Fibroblast of lung (primary cell): ENCODE data around the gene GJD3. TPM values are rescaled to one million over a fixed set of nuclear protein-coding genes. Genes with fewer than 3 reads are reported as not detected.
"Not testable (repeated sequence)": the region's sequence is repeated elsewhere in the genome, so short reads cannot be mapped to it uniquely, and the experiment has no call there.

Experiments used
- DNase-seq, 2 donors: peaks; one replicate each; pipeline versions ENCODE4 v3.0.0 to v3.0.0-alpha.2; 2010; ENCODE audit warnings: low read depth in 2 of 2
- H2AFZ ChIP-seq: 2 replicates; pipeline ENCODE4 v1.5.1; 2012; ENCODE audit warnings: low read length, control low read depth, inconsistent platforms
- H3K27ac ChIP-seq: 2 replicates; pipeline ENCODE4 v1.5.1; 2011; ENCODE audit warnings: low read length, control low read depth; ENCODE audit not compliant: insufficient read depth
- H3K27me3 ChIP-seq: 2 replicates; pipeline ENCODE4 v1.5.1; 2011; ENCODE audit warnings: mild to moderate bottlenecking, low read length; ENCODE audit not compliant: control insufficient read depth, insufficient read depth
- H3K36me3 ChIP-seq: 2 replicates; pipeline ENCODE4 v1.5.1; 2011; ENCODE audit warnings: low read length; ENCODE audit not compliant: control insufficient read depth, insufficient read depth
- H3K4me1 ChIP-seq: 2 replicates; pipeline ENCODE4 v1.5.1; 2011; ENCODE audit warnings: low read length; ENCODE audit not compliant: control insufficient read depth, insufficient read depth; ENCODE audit errors: extremely low read depth
- H3K4me2 ChIP-seq: 2 replicates; pipeline ENCODE4 v1.5.1; 2011; ENCODE audit warnings: low read length, control low read depth; ENCODE audit not compliant: insufficient read depth; ENCODE audit errors: extremely low read depth
- H3K4me3 ChIP-seq, 4 experiments: fragments of 200-600 bp in 1 of 4; sonication (generic) in 1 of 4; replicated peaks in 1 of 4; 2 replicates each; pipeline ENCODE4 v1.5.1; 2011 to 2016; ENCODE audit warnings: low read length in 4 of 4, low read depth in 3 of 4, mild to moderate bottlenecking in 3 of 4, control low read depth in 2 of 4, inconsistent platforms in 1 of 4, mixed read lengths in 1 of 4; ENCODE audit not compliant: insufficient read depth in 1 of 4; ENCODE audit errors: control extremely low read depth in 1 of 4
- H3K79me2 ChIP-seq: 2 replicates; pipeline ENCODE4 v1.5.1; 2012; ENCODE audit warnings: mild to moderate bottlenecking, low read length, inconsistent platforms; ENCODE audit not compliant: control insufficient read depth, insufficient read depth
- H3K9ac ChIP-seq: 2 replicates; pipeline ENCODE4 v1.5.1; 2011; ENCODE audit warnings: mild to moderate bottlenecking, low read length, control low read depth; ENCODE audit not compliant: insufficient read depth
- H3K9me3 ChIP-seq: 2 replicates; pipeline ENCODE4 v1.5.1; 2012; ENCODE audit warnings: low read depth, low read length; ENCODE audit not compliant: control insufficient read depth, insufficient read depth
- H4K20me1 ChIP-seq: 2 replicates; pipeline ENCODE4 v1.5.1; 2011; ENCODE audit warnings: low read length; ENCODE audit not compliant: control insufficient read depth, insufficient read depth; ENCODE audit errors: extremely low read depth
- CTCF ChIP-seq, 2 donors: IDR thresholded peaks in 1 of 2; conservative IDR thresholded peaks in 1 of 2; 1 replicate in 1 of 2; 2 replicates in 1 of 2; pipeline ENCODE4 v1.5.1; 2011 to 2012; ENCODE audit warnings: low read length in 2 of 2, control low read depth in 1 of 2, inconsistent platforms in 1 of 2, low read depth in 1 of 2, mild to moderate bottlenecking in 1 of 2
- EZH2 ChIP-seq: IDR thresholded peaks from 2 replicates; pipeline ENCODE4 v1.5.1; 2012; ENCODE audit warnings: low read length, control low read depth, mild to moderate bottlenecking; ENCODE audit errors: missing control alignments
- polyA plus RNA-seq, 2 donors: library from polyadenylated mRNA; depleted of rRNA in 1 of 2; stranded (reverse) in 1 of 2; unstranded in 1 of 2; fragments of >200 nt; gene quantifications; 2 replicates each; pipeline ENCODE4 v1.2.1, GENCODE V29; 2011 to 2012; ENCODE audit warnings: missing spikeins in 1 of 2
- total RNA-seq: library from RNA; depleted of rRNA; stranded (reverse); fragments of >200 nt; gene quantifications from 2 replicates; pipeline ENCODE4 v1.2.1, GENCODE V29; 2014

GJD3 gene
- total and polyA plus RNA-seq, 2 donors (not counting 1 experiment from before 2014, with no cell fraction given): 0.99 to 4.3 TPM

- Histone ChIP-seq H3K4me1 (peaks cover 5% of the 10 kb centered on the region), H3K4me2 (no peak overlapping the region), H3K79me2 (peaks cover 27% of the 10 kb centered on the region), H3K9me3 (no peaks in the 10 kb centered on the region), H3K27ac (no peak overlapping the region), H2AFZ (no peak overlapping the region), H3K9ac (no peak overlapping the region), H3K27me3 (no peaks in the 10 kb centered on the region), H4K20me1 (no peaks in the 10 kb centered on the region), H3K4me3 (no peak overlapping the region), H3K36me3 (peaks cover 2% of the 10 kb centered on the region)
- DNase-seq: no peak
- TF ChIP-seq EZH2 (no peak), CTCF (conservative IDR thresholded peaks at IDR 0.05 in 1 of 2, IDR thresholded peaks at IDR 0.05 in 1 of 2; ENCODE audit: low read depth in 1 of 2, low read length in 2 of 2) (no peak)
Observed at GRCh38 chr17:40411821-40412220, 47.3 kb upstream of the GJD3 start.

- Histone ChIP-seq H3K4me3 (no peak overlapping the region), H3K79me2 (peaks cover 10% of the 10 kb centered on the region), H3K4me2 (no peak overlapping the region), H3K27ac (no peak overlapping the region), H3K9ac (no peak overlapping the region), H3K4me1 (no peaks in the 10 kb centered on the region), H3K27me3 (no peaks in the 10 kb centered on the region), H3K9me3 (no peaks in the 10 kb centered on the region), H3K36me3 (peaks cover 5% of the 10 kb centered on the region), H2AFZ (peak overlapping the region; percentile 25), H4K20me1 (no peaks in the 10 kb centered on the region)
- no peak for DNase-seq
- no peak for TF ChIP-seq EZH2
- TF ChIP-seq CTCF (conservative IDR thresholded peaks at IDR 0.05 in 1 of 2, IDR thresholded peaks at IDR 0.05 in 1 of 2; ENCODE audit: low read depth in 1 of 2, low read length in 2 of 2): no peak
Observed at GRCh38 chr17:40410082-40410481, 45.5 kb upstream of the GJD3 start.

- not testable (repeated sequence) for H3K79me2 ChIP-seq, H3K4me3 ChIP-seq, H3K9me3 ChIP-seq, H3K27ac ChIP-seq, H3K9ac ChIP-seq, H3K27me3 ChIP-seq, DNase-seq, H3K4me1 ChIP-seq, H4K20me1 ChIP-seq, H2AFZ ChIP-seq, H3K36me3 ChIP-seq, H3K4me2 ChIP-seq
Observed at GRCh38 chr17:40409540-40409939, 45.0 kb upstream of the GJD3 start.
